ENCODE results near the gene KBTBD3. TPM values are rescaled to one million over a fixed set of nuclear protein-coding genes. Genes with fewer than 3 reads are reported as not detected.

Gene KBTBD3
- total RNA-seq, 1 experiment from 2014 or later, result 2.9 TPM

DNA sequence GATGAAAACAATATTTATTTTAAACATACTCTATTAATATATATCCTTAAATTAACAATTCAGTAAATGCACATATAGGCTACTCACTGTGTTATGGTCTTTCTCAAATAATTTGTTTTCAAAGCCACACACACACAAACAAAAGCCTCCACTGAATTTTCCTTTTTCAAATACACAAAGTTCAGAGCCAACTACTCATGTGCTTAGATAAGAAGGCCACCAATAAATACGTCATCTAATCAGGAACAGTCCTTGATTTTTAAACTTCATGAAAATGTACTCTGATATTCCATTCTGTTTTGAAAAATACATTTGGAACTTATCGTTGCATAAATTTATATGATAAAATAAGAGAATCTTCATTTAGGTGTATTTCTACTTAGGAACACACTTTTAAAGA is 26.0 kb downstream of the KBTBD3 start:
- ChIA-PET POLR2A (no interaction called here), CTCF (no interaction called here)
- H3K27ac Mint-ChIP-seq (ENCODE audit: low read depth, unreplicated experiment), result no peak overlapping the region

DNA sequence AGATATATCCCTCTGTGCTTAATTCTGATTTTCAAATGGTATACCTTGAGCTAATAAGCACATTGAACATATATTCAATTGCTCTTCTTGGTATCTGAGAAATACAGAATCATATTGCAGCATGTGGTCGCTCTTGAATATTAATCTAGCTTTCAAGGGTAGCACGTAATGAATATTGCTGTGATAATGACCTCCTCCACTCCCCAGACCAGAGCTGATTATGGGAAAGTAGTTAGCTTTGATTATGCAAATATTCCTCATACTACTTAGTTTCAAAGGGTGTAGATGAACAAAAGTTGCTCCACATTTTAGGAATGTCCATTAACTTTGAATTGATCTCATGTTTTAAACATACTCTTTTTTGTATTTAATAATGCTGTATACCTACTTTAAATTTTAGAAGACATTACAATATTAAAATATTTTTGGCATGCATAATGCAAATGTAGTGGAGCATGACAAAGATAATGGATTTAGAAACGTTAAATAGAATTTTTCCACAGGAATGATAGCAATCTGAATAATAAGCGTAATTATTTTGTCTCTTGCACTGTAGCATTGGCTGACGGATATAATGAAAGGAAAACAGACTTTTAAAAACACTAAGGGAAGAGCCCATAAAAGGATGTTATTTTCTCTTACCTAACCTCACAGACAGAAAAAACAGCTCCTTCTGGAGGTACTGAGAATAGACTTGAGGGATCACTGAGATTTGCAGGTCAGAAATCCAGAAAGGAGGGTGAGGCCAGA is 27.2 kb downstream of the KBTBD3 start:
- TF ChIP-seq, protein P1, sequence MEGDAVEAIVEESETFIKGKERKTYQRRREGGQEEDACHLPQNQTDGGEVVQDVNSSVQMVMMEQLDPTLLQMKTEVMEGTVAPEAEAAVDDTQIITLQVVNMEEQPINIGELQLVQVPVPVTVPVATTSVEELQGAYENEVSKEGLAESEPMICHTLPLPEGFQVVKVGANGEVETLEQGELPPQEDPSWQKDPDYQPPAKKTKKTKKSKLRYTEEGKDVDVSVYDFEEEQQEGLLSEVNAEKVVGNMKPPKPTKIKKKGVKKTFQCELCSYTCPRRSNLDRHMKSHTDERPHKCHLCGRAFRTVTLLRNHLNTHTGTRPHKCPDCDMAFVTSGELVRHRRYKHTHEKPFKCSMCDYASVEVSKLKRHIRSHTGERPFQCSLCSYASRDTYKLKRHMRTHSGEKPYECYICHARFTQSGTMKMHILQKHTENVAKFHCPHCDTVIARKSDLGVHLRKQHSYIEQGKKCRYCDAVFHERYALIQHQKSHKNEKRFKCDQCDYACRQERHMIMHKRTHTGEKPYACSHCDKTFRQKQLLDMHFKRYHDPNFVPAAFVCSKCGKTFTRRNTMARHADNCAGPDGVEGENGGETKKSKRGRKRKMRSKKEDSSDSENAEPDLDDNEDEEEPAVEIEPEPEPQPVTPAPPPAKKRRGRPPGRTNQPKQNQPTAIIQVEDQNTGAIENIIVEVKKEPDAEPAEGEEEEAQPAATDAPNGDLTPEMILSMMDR (IDR thresholded peaks at IDR 0.05; ENCODE audit: unreplicated experiment), result no peak
- H3K4me1 Mint-ChIP-seq (ENCODE audit: insufficient read depth, unreplicated experiment), result no peaks in the 10 kb centered on the region
- CTCF ChIA-PET, result no interaction called here
- H3K36me3 Mint-ChIP-seq (ENCODE audit: insufficient read depth, unreplicated experiment), result no peaks in the 10 kb centered on the region
- no peaks in the 10 kb centered on the region for H3K9me3 Mint-ChIP-seq (ENCODE audit: unreplicated experiment)
- no peak overlapping the region for H3K4me3 Mint-ChIP-seq (ENCODE audit: unreplicated experiment)
- POLR2A ChIA-PET, result interaction anchor here (1.0 kb wide), 1 partner anchor 20 kb away, joined by 3 read pairs; no protein-coding TSS in a partner anchor
- H3K27me3 Mint-ChIP-seq (ENCODE audit: insufficient read depth, unreplicated experiment), result no peaks in the 10 kb centered on the region
- H3K27ac Mint-ChIP-seq (ENCODE audit: low read depth, unreplicated experiment), result no peak overlapping the region
- intact Hi-C loops (cut with micrococcal nuclease), result no loop called here
- no TSS peak for BruUV-seq (replicated peaks)
- DNase-seq (ENCODE audit: unreplicated experiment), result no peak

More for the DNA sequence above, 26.0 kb downstream of the KBTBD3 start:
- no peak for DNase-seq (ENCODE audit: unreplicated experiment)
- Mint-ChIP-seq H3K27me3 (ENCODE audit: insufficient read depth, unreplicated experiment) (no peaks in the 10 kb centered on the region), H3K4me1 (ENCODE audit: insufficient read depth, unreplicated experiment) (no peaks in the 10 kb centered on the region), H3K4me3 (ENCODE audit: unreplicated experiment) (no peak overlapping the region), H3K36me3 (ENCODE audit: insufficient read depth, unreplicated experiment) (no peaks in the 10 kb centered on the region), H3K9me3 (ENCODE audit: unreplicated experiment) (no peaks in the 10 kb centered on the region)
- TF ChIP-seq, protein P1 (IDR thresholded peaks at IDR 0.05; ENCODE audit: unreplicated experiment), result no peak
- intact Hi-C loops (cut with micrococcal nuclease), result no loop called here
- BruUV-seq (replicated peaks), result no TSS peak

DNA sequence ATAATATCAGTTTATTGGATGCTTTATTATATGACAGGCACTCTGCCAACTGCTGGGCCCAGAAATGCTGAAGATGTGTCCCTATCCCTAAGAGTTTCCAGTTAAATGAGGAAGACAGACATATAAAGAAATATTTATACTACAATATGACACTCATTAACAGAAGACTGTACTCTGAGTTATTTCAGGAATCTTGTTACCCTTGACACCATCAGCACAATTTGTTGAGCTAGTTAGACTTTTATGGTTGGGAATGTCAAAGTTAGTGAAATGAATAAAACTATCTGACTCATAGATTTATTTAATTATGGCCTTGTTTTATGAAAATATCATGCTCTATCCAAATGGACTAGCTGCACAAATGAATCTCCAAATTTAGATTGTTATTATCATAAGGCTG is 29.5 kb downstream of the KBTBD3 start:
- no peaks in the 10 kb centered on the region for H3K27me3 Mint-ChIP-seq (ENCODE audit: insufficient read depth, unreplicated experiment)
- CTCF ChIA-PET, result no interaction called here
- POLR2A ChIA-PET, result no interaction called here
- no peak for DNase-seq (ENCODE audit: unreplicated experiment)
- TF ChIP-seq, protein P1 (IDR thresholded peaks at IDR 0.05; ENCODE audit: unreplicated experiment), result no peak
- no peaks in the 10 kb centered on the region for H3K36me3 Mint-ChIP-seq (ENCODE audit: insufficient read depth, unreplicated experiment)
- no peak overlapping the region for H3K4me3 Mint-ChIP-seq (ENCODE audit: unreplicated experiment)
- intact Hi-C loops (cut with micrococcal nuclease), result no loop called here
- no peaks in the 10 kb centered on the region for H3K4me1 Mint-ChIP-seq (ENCODE audit: insufficient read depth, unreplicated experiment)
- no TSS peak for BruUV-seq (replicated peaks)
- H3K9me3 Mint-ChIP-seq (ENCODE audit: unreplicated experiment), result no peaks in the 10 kb centered on the region
- H3K27ac Mint-ChIP-seq (ENCODE audit: low read depth, unreplicated experiment), result no peak overlapping the region

DNA sequence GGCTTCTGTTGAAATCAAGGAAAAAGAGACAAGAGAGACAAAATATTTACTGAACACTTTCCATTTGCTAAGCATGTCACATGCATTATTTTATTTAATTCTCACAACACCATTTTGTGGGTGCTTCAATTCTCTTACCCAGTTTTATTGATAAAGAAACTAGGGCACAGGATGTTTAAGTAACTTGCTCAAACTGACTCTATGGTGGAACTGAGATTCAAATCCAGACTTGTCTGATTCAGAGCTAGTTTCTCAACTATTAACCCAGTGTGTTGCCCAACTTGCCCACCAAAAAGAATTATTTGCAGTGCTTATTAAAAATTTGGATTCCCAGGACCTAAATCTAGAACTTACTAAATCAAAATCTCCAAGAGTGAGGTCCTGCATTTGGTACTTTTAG is 33.6 kb downstream of the KBTBD3 start:
- POLR2A ChIA-PET, result interaction anchor here (0.9 kb wide), 1 partner anchor 13 kb away, joined by 4 read pairs; no protein-coding TSS in a partner anchor

More for the DNA sequence above, 33.6 kb downstream of the KBTBD3 start:
- Mint-ChIP-seq H3K4me1 (ENCODE audit: insufficient read depth, unreplicated experiment) (no peaks in the 10 kb centered on the region), H3K27me3 (ENCODE audit: insufficient read depth, unreplicated experiment) (no peaks in the 10 kb centered on the region), H3K36me3 (ENCODE audit: insufficient read depth, unreplicated experiment) (no peaks in the 10 kb centered on the region), H3K27ac (ENCODE audit: low read depth, unreplicated experiment) (no peak overlapping the region), H3K4me3 (ENCODE audit: unreplicated experiment) (no peak overlapping the region), H3K9me3 (ENCODE audit: unreplicated experiment) (no peaks in the 10 kb centered on the region)
- CTCF ChIA-PET, result no interaction called here
- TF ChIP-seq, protein P1 (IDR thresholded peaks at IDR 0.05; ENCODE audit: unreplicated experiment), result no peak
- DNase-seq (ENCODE audit: unreplicated experiment), result no peak
- no TSS peak for BruUV-seq (replicated peaks)
- intact Hi-C loops (cut with micrococcal nuclease), result no loop called here
